Neural cell (in vitro differentiated cells): ENCODE results near the gene DHRS9.

Experiments used
- CTCF ChIP-seq: fragments of 450-650 bp; IDR thresholded peaks from 2 replicates; pipeline ENCODE4 v1.5.1; 2014; ENCODE audit warnings: antibody characterized with exemption, mild to moderate bottlenecking, moderate library complexity; ENCODE audit not compliant: poor library complexity, severe bottlenecking
- EP300 ChIP-seq: fragments of 450-650 bp; conservative IDR thresholded peaks from 2 replicates; pipeline ENCODE4 v1.6.1; 2014; ENCODE audit warnings: antibody characterized with exemption, mild to moderate bottlenecking, moderate library complexity; ENCODE audit not compliant: poor library complexity, severe bottlenecking
- RAD21 ChIP-seq: fragments of 450-650 bp; conservative IDR thresholded peaks from 2 replicates; pipeline ENCODE4 v1.6.1; 2014; ENCODE audit warnings: antibody characterized with exemption, mild to moderate bottlenecking, moderate library complexity
- TAF1 ChIP-seq: IDR thresholded peaks from 2 replicates; pipeline ENCODE4 v1.6.1; 2012; ENCODE audit warnings: low read depth

- TF ChIP-seq CTCF (no peak), TAF1 (no peak), RAD21 (no peak), EP300 (no peak)
Measured at GRCh38 chr2:169139993-169140767, 70.8 kb downstream of the DHRS9 start.
